HepG2 (cell line): ENCODE measurements around the gene RNMT. TPM values are rescaled to one million over a fixed set of nuclear protein-coding genes. Genes with fewer than 3 reads are reported as not detected.

Experiments
- AHR ChIP-seq: IDR thresholded peaks from 2 replicates; pipeline ENCODE4 v1.6.1; 2018; ENCODE audit warnings: missing genetic modification reagents, missing compliant biosample characterization
- MLXIP ChIP-seq: sonication (generic); formaldehyde crosslinking; IDR thresholded peaks from 2 replicates; pipeline ENCODE4 v1.9.0; 2021; ENCODE audit warnings: missing genetic modification reagents, borderline replicate concordance
- POLR2AphosphoS5 ChIP-seq: IDR thresholded peaks from 2 replicates; pipeline ENCODE4 v1.6.1; 2012; ENCODE audit warnings: low read depth, low read length
- SCMH1 ChIP-seq: sonication (generic); formaldehyde crosslinking; IDR thresholded peaks from 2 replicates; pipeline ENCODE4 v1.9.0; 2021; ENCODE audit warnings: missing genetic modification reagents, mild to moderate bottlenecking, borderline replicate concordance
- ZBTB20 ChIP-seq: sonication (generic); formaldehyde crosslinking; IDR thresholded peaks from 2 replicates; pipeline ENCODE4 v1.8.1; 2023; ENCODE audit warnings: missing genetic modification reagents, low read depth, mild to moderate bottlenecking, borderline replicate concordance
- ZNF772 ChIP-seq: sonication (generic); formaldehyde crosslinking; IDR thresholded peaks from 2 replicates; pipeline ENCODE4 v1.5.0; 2020; ENCODE audit warnings: mild to moderate bottlenecking, missing genetic modification reagents
- ZSCAN22 ChIP-seq: sonication (generic); formaldehyde crosslinking; IDR thresholded peaks from 2 replicates; pipeline ENCODE4 v1.4.0; 2020; ENCODE audit warnings: mild to moderate bottlenecking, missing genetic modification reagents
- polyA plus RNA-seq, 8 experiments: library from polyadenylated mRNA; depleted of rRNA in 3 of 8; stranded (reverse) in 7 of 8; unstranded in 1 of 8; fragments of >200 nt; fragmentation: Illumina TruSeq in 4 of 8; extraction: Trizol in 4 of 8; gene quantifications; 2 replicates each; pipeline versions ENCODE4 v1.2.1 to v1.2.3, GENCODE V29; 2011 to 2016; ENCODE audit warnings: low read depth in 4 of 8, missing spikeins in 1 of 8, mixed read lengths in 1 of 8; ENCODE audit not compliant: insufficient read depth in 1 of 8
- total RNA-seq, 5 experiments: library from RNA; depleted of rRNA; stranded (reverse); fragments of >200 nt; fragmentation: Illumina TruSeq; extraction: Trizol; gene quantifications; 2 replicates each; pipeline ENCODE4 v1.2.3, GENCODE V29; 2016; ENCODE audit warnings: low read depth in 1 of 5
- TF ChIP-seq, protein P1 (sequence below): sonication (generic); formaldehyde crosslinking; IDR thresholded peaks from 2 replicates; pipeline ENCODE4 v1.8.1; 2023; ENCODE audit warnings: mild to moderate bottlenecking, moderate library complexity, missing genetic modification reagents
- TF ChIP-seq, protein P2 (sequence below), 2 experiments: sonication (generic) in 1 of 2; formaldehyde crosslinking in 1 of 2; IDR thresholded peaks; 2 replicates each; pipeline versions ENCODE4 v1.4.0 to v1.6.1; 2016 to 2020; ENCODE audit warnings: borderline replicate concordance in 1 of 2, low read depth in 1 of 2, mild to moderate bottlenecking in 1 of 2, missing genetic modification reagents in 1 of 2

RNMT gene
- total and polyA plus RNA-seq, 2 of the 13 experiments (the other 11 are each of a cell fraction or from before 2014, with no cell fraction given) = 22.9 to 24.4 TPM

GRCh38 chr18:13715330-13715729 is 11.1 kb upstream of the RNMT start (continued):
- TF ChIP-seq, protein P1, sequence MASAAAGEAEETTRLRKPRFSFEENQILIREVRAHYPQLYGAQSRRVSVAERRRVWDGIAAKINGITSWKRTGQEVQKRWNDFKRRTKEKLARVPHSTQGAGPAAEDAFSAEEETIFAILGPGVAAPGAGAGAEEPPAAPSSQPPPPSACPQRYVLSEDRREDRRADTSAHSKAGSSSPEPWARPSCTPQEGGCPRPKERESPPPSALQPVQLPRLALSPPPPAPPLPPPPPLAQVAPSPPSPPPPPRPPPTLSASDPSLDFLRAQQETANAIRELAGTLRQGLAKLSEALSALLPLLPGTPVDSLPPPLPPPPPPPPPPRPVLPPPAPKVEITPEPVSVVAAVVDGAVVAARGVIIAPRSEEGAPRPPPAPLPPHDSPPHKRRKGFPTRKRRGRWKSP = no peak
- TF ChIP-seq ZNF772 (CRISPR knock-in tag) (no peak), ZSCAN22 (no peak), MLXIP (CRISPR knock-in tag) (no peak), POLR2AphosphoS5 (no peak), ZBTB20 (no peak), SCMH1 (CRISPR knock-in tag) (no peak), AHR (no peak)
- TF ChIP-seq, protein P2, sequence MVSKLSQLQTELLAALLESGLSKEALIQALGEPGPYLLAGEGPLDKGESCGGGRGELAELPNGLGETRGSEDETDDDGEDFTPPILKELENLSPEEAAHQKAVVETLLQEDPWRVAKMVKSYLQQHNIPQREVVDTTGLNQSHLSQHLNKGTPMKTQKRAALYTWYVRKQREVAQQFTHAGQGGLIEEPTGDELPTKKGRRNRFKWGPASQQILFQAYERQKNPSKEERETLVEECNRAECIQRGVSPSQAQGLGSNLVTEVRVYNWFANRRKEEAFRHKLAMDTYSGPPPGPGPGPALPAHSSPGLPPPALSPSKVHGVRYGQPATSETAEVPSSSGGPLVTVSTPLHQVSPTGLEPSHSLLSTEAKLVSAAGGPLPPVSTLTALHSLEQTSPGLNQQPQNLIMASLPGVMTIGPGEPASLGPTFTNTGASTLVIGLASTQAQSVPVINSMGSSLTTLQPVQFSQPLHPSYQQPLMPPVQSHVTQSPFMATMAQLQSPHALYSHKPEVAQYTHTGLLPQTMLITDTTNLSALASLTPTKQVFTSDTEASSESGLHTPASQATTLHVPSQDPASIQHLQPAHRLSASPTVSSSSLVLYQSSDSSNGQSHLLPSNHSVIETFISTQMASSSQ (IDR thresholded peaks at IDR 0.05; ENCODE audit: low read depth) = no peak
- TF ChIP-seq, protein P2 (CRISPR knock-in tag; IDR thresholded peaks at IDR 0.05; ENCODE audit: borderline replicate concordance) = no peak
